Measurements from ENCODE around the gene ABLIM2.

- no peak for TF ChIP-seq POLR2AphosphoS5 (IDR thresholded peaks at IDR 0.05)
- no peak for TF ChIP-seq CTCF (IDR thresholded peaks at IDR 0.05)
- TF ChIP-seq POLR2A (IDR thresholded peaks at IDR 0.05; ENCODE audit: low read depth): no peak
Measured at GRCh38 chr4:7963691-7964090, 194.9 kb downstream of the ABLIM2 start.
